Uterus (tissue), 4 donors: ENCODE data around the gene KLF11. TPM values are rescaled to one million over a fixed set of nuclear protein-coding genes. Genes with fewer than 3 reads are reported as not detected.

Experiments used
- DNase-seq, 2 donors: peaks; one replicate each; pipeline ENCODE4 v3.0.0-alpha.2; 2019 to 2020
- H3K27ac ChIP-seq, 2 donors: fragments of 200-600 bp; sonication (generic); 1 replicate in 1 of 2; 2 replicates in 1 of 2; pipeline ENCODE4 v1.5.1; 2016 to 2018
- H3K27me3 ChIP-seq, 2 donors: fragments of 200-600 bp; sonication (generic); one replicate each; pipeline ENCODE4 v1.5.1; 2018 to 2019; ENCODE audit warnings: control low read depth in 1 of 2
- H3K36me3 ChIP-seq, 2 donors: fragments of 200-600 bp; sonication (generic); one replicate each; pipeline ENCODE4 v1.5.1; 2019; ENCODE audit warnings: control low read depth in 1 of 2
- H3K4me1 ChIP-seq, 2 donors: fragments of 200-600 bp; sonication (generic); one replicate each; pipeline ENCODE4 v1.5.1; 2018 to 2019; ENCODE audit warnings: control low read depth in 1 of 2
- H3K4me3 ChIP-seq, 2 donors: fragments of 200-600 bp; sonication (generic); 1 replicate in 1 of 2; 2 replicates in 1 of 2; pipeline ENCODE4 v1.5.1; 2018 to 2019; ENCODE audit warnings: mild to moderate bottlenecking in 1 of 2
- H3K9me3 ChIP-seq, 2 donors: fragments of 200-600 bp; sonication (generic); one replicate each; pipeline ENCODE4 v1.5.1; 2019; ENCODE audit warnings: control low read depth in 1 of 2
- CTCF ChIP-seq, 4 experiments: fragments of 200-600 bp in 2 of 4; fragments of 450-650 bp in 2 of 4; sonication (generic) in 2 of 4; IDR thresholded peaks; one replicate each; pipeline ENCODE4 v1.5.1; 2016 to 2019; ENCODE audit warnings: antibody characterized with exemption in 4 of 4, mild to moderate bottlenecking in 2 of 4, moderate library complexity in 1 of 4
- POLR2A ChIP-seq, 2 donors: fragments of 450-650 bp; IDR thresholded peaks; one replicate each; pipeline ENCODE4 v1.6.1; 2016; ENCODE audit warnings: antibody characterized with exemption in 2 of 2, mild to moderate bottlenecking in 1 of 2, moderate library complexity in 1 of 2
- intact Hi-C: fragments of 100-400 bp; cut with DNase I; formaldehyde crosslinking; loops from one replicate; pipeline ENCODE4 v1.15.1; 2023; ENCODE audit warnings: low total_unique reads
- total RNA-seq, 4 donors: library from RNA; depleted of rRNA in 3 of 4; stranded (reverse); fragments of >200 nt in 3 of 4; gene quantifications; one replicate each; pipeline versions ENCODE4 v1.1.0 to v1.2.4, GENCODE V29; 2014 to 2023
- donor health status: DM: yes; HTN: yes; CAD: no.

KLF11 gene
- total RNA-seq, 4 donors from 2014 or later: 23.4 to 49.9 (median 31.7) TPM

- Histone ChIP-seq H3K27ac (peak overlapping the region; percentile 13 to 18), H3K36me3 (no peaks in the 10 kb centered on the region), H3K4me3 (no peak overlapping the region), H3K27me3 (no peaks in the 10 kb centered on the region), H3K4me1 (no peaks in the 10 kb centered on the region), H3K9me3 (no peaks in the 10 kb centered on the region)
- intact Hi-C loops: no loop called here
- peak in 1 of 2 donors; percentile 12 for DNase-seq
- TF ChIP-seq POLR2A (IDR thresholded peaks at IDR 0.05): no peak
- TF ChIP-seq CTCF (IDR thresholded peaks at IDR 0.05): no peak
Observed at GRCh38 chr2:10002681-10003080, 40.7 kb upstream of the KLF11 start.

GRCh38 chr2:10003206-10004125 lies 39.9 kb upstream of the KLF11 start:
- Histone ChIP-seq H3K4me1 (no peaks in the 10 kb centered on the region), H3K36me3 (no peaks in the 10 kb centered on the region), H3K9me3 (no peaks in the 10 kb centered on the region), H3K27me3 (no peaks in the 10 kb centered on the region), H3K4me3 (no peak overlapping the region), H3K27ac (peak overlapping the region; percentile 13 to 18)
- peak in 1 of 2 donors; percentile 28 for DNase-seq
- intact Hi-C loops: no loop called here
- TF ChIP-seq POLR2A (IDR thresholded peaks at IDR 0.05): no peak

- TF ChIP-seq POLR2A (IDR thresholded peaks at IDR 0.05) (no peak), CTCF (IDR thresholded peaks at IDR 0.05) (no peak)
- H3K4me3 ChIP-seq: no peak overlapping the region
- DNase-seq: peak in 1 of 2 donors; percentile 10
- H3K4me1 ChIP-seq: peaks cover 0 to 4% of the 10 kb centered on the region in 2 donors
- no peaks in the 10 kb centered on the region for H3K36me3 ChIP-seq
- H3K27me3 ChIP-seq: no peaks in the 10 kb centered on the region
- intact Hi-C loops: no loop called here
- no peak overlapping the region for H3K27ac ChIP-seq
- no peaks in the 10 kb centered on the region for H3K9me3 ChIP-seq
Observed at GRCh38 chr2:10004401-10004800, 38.9 kb upstream of the KLF11 start.

- intact Hi-C loops: no loop called here
- Histone ChIP-seq H3K36me3 (no peaks in the 10 kb centered on the region), H3K4me1 (peaks cover 0 to 8% of the 10 kb centered on the region in 2 donors), H3K27me3 (no peaks in the 10 kb centered on the region), H3K27ac (no peak overlapping the region), H3K9me3 (no peaks in the 10 kb centered on the region), H3K4me3 (no peak overlapping the region)
- DNase-seq: no peak
- no peak for TF ChIP-seq CTCF (IDR thresholded peaks at IDR 0.05)
- TF ChIP-seq POLR2A (IDR thresholded peaks at IDR 0.05): no peak
Observed at GRCh38 chr2:10004836-10005235, 38.5 kb upstream of the KLF11 start.

GRCh38 chr2:10005461-10006235 lies 37.7 kb upstream of the KLF11 start:
- TF ChIP-seq CTCF (IDR thresholded peaks at IDR 0.05): no peak
- Histone ChIP-seq H3K27ac (no peak overlapping the region), H3K4me1 (peaks cover 0 to 8% of the 10 kb centered on the region in 2 donors), H3K27me3 (no peaks in the 10 kb centered on the region), H3K36me3 (no peaks in the 10 kb centered on the region), H3K9me3 (no peaks in the 10 kb centered on the region), H3K4me3 (no peak overlapping the region)
- intact Hi-C loops: no loop called here
- DNase-seq: no peak
